Measurements from ENCODE around the gene SGCA.

SGCA gene

GRCh38 chr17:50200457-50201275 lies 34.9 kb downstream of the SGCA start (continued):
- TF ChIP-seq ZNF529 (tag by site-specific recombination; IDR thresholded peaks at IDR 0.05; ENCODE audit: insufficient replicate concordance) (no peak), ZNF701 (tag by site-specific recombination; IDR thresholded peaks at IDR 0.05) (no peak), ZNF280C (tag by site-specific recombination; IDR thresholded peaks at IDR 0.05) (no peak), ZNF521 (tag by site-specific recombination; IDR thresholded peaks at IDR 0.05) (no peak), ZEB2 (tag by site-specific recombination; IDR thresholded peaks at IDR 0.05) (peak; percentile 83; the same call in 1 of the 2 replicates), HOXA7 (CRISPR knock-in tag; IDR thresholded peaks at IDR 0.05; ENCODE audit: borderline replicate concordance) (no peak), ZNF302 (tag by site-specific recombination; IDR thresholded peaks at IDR 0.05; ENCODE audit: low read depth) (no peak), YY1 (tag by site-specific recombination; IDR thresholded peaks at IDR 0.05) (peak; percentile 35; the same call in 1 of the 2 replicates), ZNF837 (tag by site-specific recombination; IDR thresholded peaks at IDR 0.05) (no peak), ZNF664 (tag by site-specific recombination; IDR thresholded peaks at IDR 0.05) (no peak), ZNF830 (tag by site-specific recombination; IDR thresholded peaks at IDR 0.05; ENCODE audit: low read depth) (no peak), ZNF121 (tag by site-specific recombination; IDR thresholded peaks at IDR 0.05) (no peak), ZFHX2 (tag by site-specific recombination; conservative IDR thresholded peaks at IDR 0.05) (peak; percentile 96), BCL6B (tag by site-specific recombination; IDR thresholded peaks at IDR 0.05) (no peak), ZNF692 (tag by site-specific recombination; IDR thresholded peaks at IDR 0.05) (peak; percentile 83), REPIN1 (tag by site-specific recombination; IDR thresholded peaks at IDR 0.05; ENCODE audit: low read depth) (no peak; the same call in 1 of the 2 replicates), ZNF350 (tag by site-specific recombination; IDR thresholded peaks at IDR 0.05) (no peak), ZBTB44 (tag by site-specific recombination; IDR thresholded peaks at IDR 0.05) (0 out of 2 replicates have a peak, but pooled peaks have one; percentile 19), ZNF792 (tag by site-specific recombination; IDR thresholded peaks at IDR 0.05) (no peak), SETDB1 (IDR thresholded peaks at IDR 0.05; ENCODE audit: insufficient read length, low read length) (no peak), ZNF629 (tag by site-specific recombination; IDR thresholded peaks at IDR 0.05) (peak; percentile 71), ZNF248 (tag by site-specific recombination; IDR thresholded peaks at IDR 0.05) (no peak), REST (tag by site-specific recombination; IDR thresholded peaks at IDR 0.05) (0 out of 2 replicates have a peak, but pooled peaks have one; percentile 41), ZNF114 (tag by site-specific recombination; IDR thresholded peaks at IDR 0.05) (no peak), KLF16 (tag by site-specific recombination; IDR thresholded peaks at IDR 0.05) (peak; percentile 79), ZNF362 (tag by site-specific recombination; IDR thresholded peaks at IDR 0.05) (no peak), ZNF76 (tag by site-specific recombination; IDR thresholded peaks at IDR 0.05; ENCODE audit: borderline replicate concordance, low read depth) (peak; percentile 33; the same call in 1 of the 2 replicates), MZF1 (tag by site-specific recombination; IDR thresholded peaks at IDR 0.05; ENCODE audit: borderline replicate concordance) (no peak; the same call in 1 of the 2 replicates)
